GM23248 (cell line): ENCODE data around the gene CXCR3. TPM values are rescaled to one million over a fixed set of nuclear protein-coding genes. Genes with fewer than 3 reads are reported as not detected.
"Not testable (repeated sequence)": the region's sequence is repeated elsewhere in the genome, so short reads cannot be mapped to it uniquely, and the experiment has no call there.

ENCODE experiments used
- DNase-seq: peaks from one replicate; pipeline ENCODE4 v3.0.0-alpha.2; 2015
- H2AFZ ChIP-seq: fragments of 200-600 bp; sonication (generic); 2 replicates; pipeline ENCODE4 v1.6.1; 2016; ENCODE audit warnings: antibody characterized with exemption
- H3F3A ChIP-seq: fragments of 200-600 bp; sonication (generic); 2 replicates; pipeline ENCODE4 v1.6.1; 2016; ENCODE audit warnings: mild to moderate bottlenecking, antibody characterized with exemption, mixed run types; ENCODE audit not compliant: insufficient read depth
- H3K27ac ChIP-seq: fragments of 200-600 bp; sonication (generic); 2 replicates; pipeline ENCODE4 v1.5.1; 2016; ENCODE audit warnings: mild to moderate bottlenecking
- H3K27me3 ChIP-seq: fragments of 200-600 bp; sonication (generic); replicated peaks from 2 replicates; pipeline ENCODE4 v1.6.1; 2016; ENCODE audit warnings: mild to moderate bottlenecking; ENCODE audit not compliant: insufficient read depth
- H3K36me3 ChIP-seq: fragments of 200-600 bp; sonication (generic); 2 replicates; pipeline ENCODE4 v1.6.1; 2016; ENCODE audit warnings: low read depth, mild to moderate bottlenecking
- H3K4me1 ChIP-seq: fragments of 200-600 bp; sonication (generic); 2 replicates; pipeline ENCODE4 v1.6.1; 2016; ENCODE audit warnings: mild to moderate bottlenecking; ENCODE audit not compliant: insufficient read depth
- H3K4me2 ChIP-seq: fragments of 200-600 bp; sonication (generic); one replicate; pipeline ENCODE4 v1.6.1; 2016; ENCODE audit warnings: mild to moderate bottlenecking; ENCODE audit not compliant: unreplicated experiment
- H3K4me3 ChIP-seq: fragments of 200-600 bp; sonication (generic); 2 replicates; pipeline ENCODE4 v1.5.1; 2016; ENCODE audit warnings: mild to moderate bottlenecking
- H3K79me2 ChIP-seq: fragments of 200-600 bp; sonication (generic); 2 replicates; pipeline ENCODE4 v1.6.1; 2016; ENCODE audit warnings: mild to moderate bottlenecking; ENCODE audit not compliant: insufficient read depth
- H3K9ac ChIP-seq: fragments of 200-600 bp; sonication (generic); 2 replicates; pipeline ENCODE4 v1.6.1; 2016; ENCODE audit warnings: mild to moderate bottlenecking
- H3K9me2 ChIP-seq: fragments of 200-600 bp; sonication (generic); 2 replicates; pipeline ENCODE4 v1.6.1; 2016; ENCODE audit warnings: mixed run types, mild to moderate bottlenecking, moderate library complexity; ENCODE audit not compliant: insufficient read depth
- H3K9me3 ChIP-seq: fragments of 200-600 bp; sonication (generic); one replicate; pipeline ENCODE4 v1.6.1; 2017; ENCODE audit warnings: low read depth
- H4K20me1 ChIP-seq: fragments of 200-600 bp; sonication (generic); 2 replicates; pipeline ENCODE4 v1.6.0; 2016; ENCODE audit not compliant: insufficient read depth
- EZH2 ChIP-seq: fragments of 200-600 bp; sonication (generic); IDR thresholded peaks from 2 replicates; pipeline ENCODE4 v1.6.1; 2018; ENCODE audit warnings: antibody characterized with exemption, mild to moderate bottlenecking; ENCODE audit not compliant: insufficient read depth, poor library complexity, severe bottlenecking
- EZH2phosphoT487 ChIP-seq: fragments of 200-600 bp; sonication (generic); IDR thresholded peaks from 2 replicates; pipeline ENCODE4 v1.6.1; 2018; ENCODE audit warnings: antibody characterized with exemption, moderate library complexity, mild to moderate bottlenecking, low read depth; ENCODE audit not compliant: insufficient read depth
- WGBS, 2 experiments: methylation state at CpG; one replicate each; pipeline ENCODE4 v1.1.6; 2015 to 2017; ENCODE audit warnings: low lambda C conversion rate in 2 of 2, low coverage in 1 of 2; ENCODE audit errors: missing lambda C conversion rate in 2 of 2; 5-methylcytosine and 5-hydroxymethylcytosine counted together
- in situ Hi-C: fragments of 300-500 bp; cut with MboI; formaldehyde crosslinking; loops from 2 replicates; pipeline ENCODE4 v1.15.0; 2020
- polyA plus RNA-seq: library from polyadenylated mRNA; unstranded; fragments of >200 nt; fragmentation: Nextera tagmentation; extraction: Ambion mirVana; gene quantifications from 2 replicates; pipeline ENCODE4 v1.2.1, GENCODE V29; 2016
- total RNA-seq: library from RNA; depleted of rRNA; stranded (reverse); fragments of >200 nt; shearing (Covaris generic); gene quantifications from 2 replicates; pipeline ENCODE4 v1.2.3, GENCODE V29; 2014

Gene CXCR3
- total and polyA plus RNA-seq, 2 experiments from 2014 or later: not detected

GRCh38 chrX:71653344-71653743 is 35.0 kb upstream of the CXCR3 start:
- no peaks in the 10 kb centered on the region for H3K4me1 ChIP-seq

GRCh38 chrX:71652405-71652804 is 34.1 kb upstream of the CXCR3 start:
- H3K27ac ChIP-seq: no peak overlapping the region
- H3F3A ChIP-seq: no peaks in the 10 kb centered on the region
- H3K36me3 ChIP-seq: no peaks in the 10 kb centered on the region
- H3K9me2 ChIP-seq: no peaks in the 10 kb centered on the region
- no peak overlapping the region for H3K9ac ChIP-seq
- DNase-seq: peak; percentile 67
- in situ Hi-C loops: no loop called here
- H3K4me1 ChIP-seq: no peaks in the 10 kb centered on the region
- TF ChIP-seq EZH2 (no peak), EZH2phosphoT487 (no peak)
- no peaks in the 10 kb centered on the region for H3K79me2 ChIP-seq
- H2AFZ ChIP-seq: no peak overlapping the region
- H3K4me3 ChIP-seq: no peak overlapping the region
- H3K27me3 ChIP-seq: no peaks in the 10 kb centered on the region
- H3K9me3 ChIP-seq: no peaks in the 10 kb centered on the region
- H3K4me2 ChIP-seq: no peak overlapping the region
- WGBS, 2 experiments: 39 to 50% methylated on average over 2 of the region's 2 CpGs
- no peaks in the 10 kb centered on the region for H4K20me1 ChIP-seq

More at GRCh38 chrX:71653344-71653743, 35.0 kb upstream of the CXCR3 start:
- H3K9me2 ChIP-seq: no peaks in the 10 kb centered on the region
- H3K9ac ChIP-seq: no peak overlapping the region
- in situ Hi-C loops: no loop called here
- H4K20me1 ChIP-seq: no peaks in the 10 kb centered on the region
- DNase-seq: no peak
- H3K27me3 ChIP-seq: no peaks in the 10 kb centered on the region
- TF ChIP-seq EZH2 (no peak), EZH2phosphoT487 (no peak)
- no peak overlapping the region for H3K4me2 ChIP-seq
- H3F3A ChIP-seq: no peaks in the 10 kb centered on the region
- no peak overlapping the region for H3K4me3 ChIP-seq
- H3K9me3 ChIP-seq: no peaks in the 10 kb centered on the region
- 94 to 96% methylated on average over 2 of the region's 2 CpGs for WGBS, 2 experiments
- no peaks in the 10 kb centered on the region for H3K79me2 ChIP-seq
- H3K27ac ChIP-seq: no peak overlapping the region
- H2AFZ ChIP-seq: no peak overlapping the region
- no peaks in the 10 kb centered on the region for H3K36me3 ChIP-seq

GRCh38 chrX:71650333-71650969 is 32.1 kb upstream of the CXCR3 start:
- no peaks in the 10 kb centered on the region for H3K27me3 ChIP-seq
- WGBS, 2 experiments: 70 to 98% methylated on average over 2 to 4 of the region's 4 CpGs
- H3K79me2 ChIP-seq: no peaks in the 10 kb centered on the region
- H2AFZ ChIP-seq: no peak overlapping the region
- no peaks in the 10 kb centered on the region for H3K4me1 ChIP-seq
- TF ChIP-seq EZH2phosphoT487: no peak
- TF ChIP-seq EZH2: no peak
- H3K9ac ChIP-seq: no peak overlapping the region
- H4K20me1 ChIP-seq: no peaks in the 10 kb centered on the region
- H3F3A ChIP-seq: no peaks in the 10 kb centered on the region
- H3K27ac ChIP-seq: no peak overlapping the region
- in situ Hi-C loops: no loop called here
- no peak for DNase-seq
- H3K9me2 ChIP-seq: no peaks in the 10 kb centered on the region
- H3K4me2 ChIP-seq: no peak overlapping the region
- no peaks in the 10 kb centered on the region for H3K9me3 ChIP-seq
- no peaks in the 10 kb centered on the region for H3K36me3 ChIP-seq
- no peak overlapping the region for H3K4me3 ChIP-seq

GRCh38 chrX:71644406-71644805 is 26.1 kb upstream of the CXCR3 start:
- DNase-seq, H3K4me3 ChIP-seq, H3K27ac ChIP-seq, H3F3A ChIP-seq, H2AFZ ChIP-seq, H3K4me2 ChIP-seq, H3K9ac ChIP-seq, H3K36me3 ChIP-seq, H3K9me2 ChIP-seq, H3K9me3 ChIP-seq, H3K4me1 ChIP-seq, H3K27me3 ChIP-seq, H4K20me1 ChIP-seq, in situ Hi-C loops, H3K79me2 ChIP-seq: not testable (repeated sequence)
- WGBS, 2 experiments: 47 to 65% methylated on average over 4 to 6 of the region's 6 CpGs

GRCh38 chrX:71640002-71640401 is 21.7 kb upstream of the CXCR3 start:
- H3K4me3 ChIP-seq: no peak overlapping the region
- no peaks in the 10 kb centered on the region for H3K36me3 ChIP-seq
- H2AFZ ChIP-seq: no peak overlapping the region
- H3K27ac ChIP-seq: no peak overlapping the region
- no peaks in the 10 kb centered on the region for H3K9me2 ChIP-seq
- TF ChIP-seq EZH2 (no peak), EZH2phosphoT487 (no peak)
- H3K79me2 ChIP-seq: no peaks in the 10 kb centered on the region
- no peaks in the 10 kb centered on the region for H3K9me3 ChIP-seq
- H3K4me2 ChIP-seq: no peak overlapping the region
- H3K27me3 ChIP-seq: no peaks in the 10 kb centered on the region
- no peaks in the 10 kb centered on the region for H3F3A ChIP-seq
- in situ Hi-C loops: no loop called here
- H3K9ac ChIP-seq: no peak overlapping the region
- no peak for DNase-seq
- peaks cover 9% of the 10 kb centered on the region; the same call in 1 of the 2 replicates for H3K4me1 ChIP-seq
- 94% methylated on average over 4 of the region's 4 CpGs for WGBS, 2 experiments
- no peaks in the 10 kb centered on the region for H4K20me1 ChIP-seq
